ENCODE results near the gene ASB16. TPM values are rescaled to one million over a fixed set of nuclear protein-coding genes. Genes with fewer than 3 reads are reported as not detected.

Gene ASB16
- total and polyA plus RNA-seq, 9 of the 15 experiments (the other 6 are each of a cell fraction or from before 2014, with no cell fraction given): 0.03 to 0.07 TPM; not detected in 7

- TF ChIP-seq MNT (conservative IDR thresholded peaks at IDR 0.05) (peak; percentile 79 to 83), ATF7 (IDR thresholded peaks at IDR 0.05) (peak; percentile 86), ZNF699 (CRISPR knock-in tag; IDR thresholded peaks at IDR 0.05; ENCODE audit: insufficient replicate concordance) (no peak), BRD9 (IDR thresholded peaks at IDR 0.05; ENCODE audit: low read depth, partially characterized antibody) (no peak), MIER1 (IDR thresholded peaks at IDR 0.05; ENCODE audit: low read depth) (no peak), ZNF449 (CRISPR knock-in tag; IDR thresholded peaks at IDR 0.05) (no peak), REST (IDR thresholded peaks at IDR 0.05; ENCODE audit: borderline replicate concordance) (peak; percentile 62), REST (CRISPR knock-in tag; IDR thresholded peaks at IDR 0.05; ENCODE audit: low read depth) (no peak), POLR2B (IDR thresholded peaks at IDR 0.05; ENCODE audit: low read depth, partially characterized antibody) (peak; percentile 7), IRF1 (CRISPR knock-in tag; IDR thresholded peaks at IDR 0.05; ENCODE audit: borderline replicate concordance) (no peak), SMC3 (conservative IDR thresholded peaks at IDR 0.05; ENCODE audit: insufficient read depth, low read depth, low read length) (no peak), THRAP3 (IDR thresholded peaks at IDR 0.05; ENCODE audit: borderline replicate concordance) (no peak), NKRF (IDR thresholded peaks at IDR 0.05; ENCODE audit: borderline replicate concordance) (no peak)
Observed at GRCh38 chr17:44159519-44160210, 10.8 kb upstream of the ASB16 start (continued).
